HuH-7.5 (cell line): ENCODE measurements around the gene TGIF1.

Source experiments
- DNase-seq: peaks from one replicate; pipeline ENCODE4 v3.0.0; 2011; ENCODE audit warnings: low spot score

Gene TGIF1

GRCh38 chr18:3482258-3482657 is 32.3 kb downstream of the TGIF1 start:
- DNase-seq = no peak

GRCh38 chr18:3485153-3486149 is 35.5 kb downstream of the TGIF1 start:
- no peak for DNase-seq

GRCh38 chr18:3486512-3486911 is 36.5 kb downstream of the TGIF1 start:
- no peak for DNase-seq

- DNase-seq = no peak
Measured at GRCh38 chr18:3489462-3489861, 39.5 kb downstream of the TGIF1 start.

- DNase-seq = no peak
Measured at GRCh38 chr18:3491981-3492555, 42.1 kb downstream of the TGIF1 start.

GRCh38 chr18:3492721-3493120 is 42.7 kb downstream of the TGIF1 start:
- DNase-seq = no peak

GRCh38 chr18:3493501-3494244 is 43.7 kb downstream of the TGIF1 start:
- no peak for DNase-seq

GRCh38 chr18:3494245-3494526 is 44.2 kb downstream of the TGIF1 start:
- DNase-seq = peak; percentile 63

GRCh38 chr18:3494569-3494968 is 44.6 kb downstream of the TGIF1 start:
- no peak for DNase-seq

GRCh38 chr18:3495691-3496430 is 45.9 kb downstream of the TGIF1 start:
- no peak for DNase-seq

GRCh38 chr18:3498698-3499471 is 48.9 kb downstream of the TGIF1 start:
- DNase-seq = no peak

GRCh38 chr18:3499501-3499900 is 49.5 kb downstream of the TGIF1 start:
- DNase-seq = peak; percentile 38

GRCh38 chr18:3500016-3500415 is 50.0 kb downstream of the TGIF1 start:
- DNase-seq = peak; percentile 51

GRCh38 chr18:3502650-3503049 is 52.7 kb downstream of the TGIF1 start:
- DNase-seq = no peak

GRCh38 chr18:3504637-3505036 is 54.7 kb downstream of the TGIF1 start:
- DNase-seq = no peak

- DNase-seq = no peak
Measured at GRCh38 chr18:3508576-3509549, 58.9 kb downstream of the TGIF1 start.
